AG09309 (cell line): ENCODE measurements around the gene STIM1.

Experiments used
- DNase-seq: peaks from one replicate; pipeline ENCODE4 v3.0.0-alpha.2; 2010; ENCODE audit warnings: low read depth
- H3K4me3 ChIP-seq: 2 replicates; pipeline ENCODE4 v1.5.1; 2011; ENCODE audit warnings: mild to moderate bottlenecking, low read depth, low read length, moderate library complexity; ENCODE audit not compliant: control insufficient read depth
- TF ChIP-seq, protein P1 (sequence below): IDR thresholded peaks from 2 replicates; pipeline ENCODE4 v1.5.1; 2011; ENCODE audit warnings: mild to moderate bottlenecking, low read depth, low read length, inconsistent platforms; ENCODE audit not compliant: insufficient read depth, control insufficient read depth; ENCODE audit errors: missing control alignments

The STIM1 gene

DNA sequence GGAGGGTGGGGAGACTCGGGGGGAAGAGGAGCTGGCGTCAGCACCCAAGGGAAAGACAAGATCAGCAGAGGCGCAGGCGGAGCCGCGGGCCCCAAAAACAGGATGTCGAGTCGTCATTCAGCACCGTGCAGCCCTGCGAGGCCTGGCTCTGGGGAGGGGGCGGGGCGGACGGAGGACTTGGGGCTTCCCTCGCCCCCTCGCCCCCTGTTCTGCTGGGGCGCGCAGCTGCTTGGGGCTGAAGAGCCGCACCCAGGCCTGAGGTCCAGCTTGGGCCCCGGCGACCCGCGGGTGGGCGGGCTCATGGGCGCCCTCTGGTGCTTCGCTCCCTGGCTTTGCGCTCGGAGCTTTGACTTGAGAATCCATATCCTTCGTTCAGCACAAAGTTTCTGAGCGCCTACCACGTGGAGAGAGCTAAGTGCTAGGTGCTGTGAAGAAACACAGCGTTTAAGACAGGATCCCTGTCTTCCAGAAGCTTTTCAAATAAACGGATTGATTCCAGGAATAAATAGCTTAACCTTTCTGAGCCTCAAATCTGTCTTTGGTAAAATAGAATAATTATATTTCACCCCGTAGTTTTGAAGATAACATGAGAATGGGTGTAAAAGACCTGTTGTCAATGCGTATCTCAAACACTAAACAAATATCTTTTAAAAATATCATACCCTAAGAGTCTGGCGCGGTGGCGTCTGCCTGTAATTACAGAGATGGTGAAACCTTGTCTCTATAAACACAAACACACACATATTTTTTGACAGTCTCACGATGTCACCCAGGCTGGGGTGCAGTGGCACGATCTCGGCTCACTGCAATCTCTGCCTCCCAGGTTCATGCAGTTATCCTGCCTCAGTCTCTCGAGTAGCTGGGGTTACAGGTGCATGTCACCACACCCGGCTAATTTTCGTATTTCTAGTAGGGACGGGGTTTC, 13.8 kb upstream of the STIM1 start:
- TF ChIP-seq, protein P1, sequence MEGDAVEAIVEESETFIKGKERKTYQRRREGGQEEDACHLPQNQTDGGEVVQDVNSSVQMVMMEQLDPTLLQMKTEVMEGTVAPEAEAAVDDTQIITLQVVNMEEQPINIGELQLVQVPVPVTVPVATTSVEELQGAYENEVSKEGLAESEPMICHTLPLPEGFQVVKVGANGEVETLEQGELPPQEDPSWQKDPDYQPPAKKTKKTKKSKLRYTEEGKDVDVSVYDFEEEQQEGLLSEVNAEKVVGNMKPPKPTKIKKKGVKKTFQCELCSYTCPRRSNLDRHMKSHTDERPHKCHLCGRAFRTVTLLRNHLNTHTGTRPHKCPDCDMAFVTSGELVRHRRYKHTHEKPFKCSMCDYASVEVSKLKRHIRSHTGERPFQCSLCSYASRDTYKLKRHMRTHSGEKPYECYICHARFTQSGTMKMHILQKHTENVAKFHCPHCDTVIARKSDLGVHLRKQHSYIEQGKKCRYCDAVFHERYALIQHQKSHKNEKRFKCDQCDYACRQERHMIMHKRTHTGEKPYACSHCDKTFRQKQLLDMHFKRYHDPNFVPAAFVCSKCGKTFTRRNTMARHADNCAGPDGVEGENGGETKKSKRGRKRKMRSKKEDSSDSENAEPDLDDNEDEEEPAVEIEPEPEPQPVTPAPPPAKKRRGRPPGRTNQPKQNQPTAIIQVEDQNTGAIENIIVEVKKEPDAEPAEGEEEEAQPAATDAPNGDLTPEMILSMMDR = peak; percentile 91
- H3K4me3 ChIP-seq = peak overlapping the region; percentile 80

DNA sequence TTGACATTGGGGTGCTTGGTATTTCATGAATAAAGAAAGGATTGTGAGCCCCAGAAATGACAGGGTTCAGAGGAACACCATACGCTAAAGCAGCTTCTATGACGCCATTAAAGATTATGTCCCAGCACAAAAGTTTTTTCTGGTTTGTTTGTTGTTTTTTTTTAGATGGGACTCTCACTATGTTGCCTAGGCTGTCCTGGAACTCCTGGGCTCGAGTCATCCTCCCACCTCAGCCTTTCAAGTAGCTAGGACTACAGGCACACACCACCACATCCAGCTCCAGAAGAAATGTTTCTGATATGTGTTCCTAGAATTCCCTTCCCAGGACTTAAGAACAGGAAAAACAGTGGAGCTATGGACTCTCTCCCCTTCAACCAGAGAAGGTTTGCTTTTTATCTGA, 12.1 kb upstream of the STIM1 start:
- no peak for DNase-seq
- H3K4me3 ChIP-seq = no peak overlapping the region
- TF ChIP-seq, protein P1 = no peak

More for the DNA sequence above, 13.8 kb upstream of the STIM1 start:
- peak; percentile 32 for DNase-seq

DNA sequence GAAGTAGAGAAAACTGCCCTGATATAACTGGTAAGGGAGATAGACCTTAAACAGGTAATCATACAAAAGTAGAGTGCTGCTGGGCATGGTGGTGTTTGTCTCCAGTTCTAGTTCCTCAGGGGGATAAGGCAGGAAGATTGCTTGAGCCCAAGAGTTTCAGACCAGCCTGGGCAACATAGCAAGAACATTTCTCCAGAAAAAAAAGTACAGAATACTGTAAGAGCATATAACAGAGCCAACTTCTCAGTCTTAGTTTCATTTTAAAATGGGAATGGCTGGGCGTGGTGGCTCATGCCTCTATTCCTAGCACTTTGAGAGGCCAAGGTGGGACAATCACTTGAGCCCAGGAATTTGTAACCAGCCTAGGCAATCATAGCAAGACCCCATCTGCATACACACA, 10.2 kb upstream of the STIM1 start:
- no peak for DNase-seq
- no peak overlapping the region for H3K4me3 ChIP-seq
- TF ChIP-seq, protein P1 = no peak

DNA sequence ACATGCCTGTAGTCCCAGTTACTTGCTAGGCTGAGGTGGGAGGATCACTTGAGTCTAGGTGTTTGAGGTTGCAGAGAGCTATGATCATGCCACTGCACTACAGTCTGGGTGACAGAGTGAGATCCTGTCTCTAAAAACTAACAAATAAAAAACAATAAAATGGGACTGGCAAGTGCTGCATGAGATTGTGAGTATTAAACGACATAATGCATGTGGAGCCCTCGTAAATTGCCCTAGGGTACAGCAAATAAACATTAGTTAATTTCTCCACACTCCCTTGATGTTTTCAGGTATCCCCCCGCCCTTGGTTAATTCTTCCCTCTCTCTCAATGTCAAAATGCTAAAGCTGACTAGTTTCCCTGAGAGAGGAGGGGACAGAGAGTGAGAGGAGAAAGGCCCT, 9.8 kb upstream of the STIM1 start:
- TF ChIP-seq, protein P1 = no peak
- no peak for DNase-seq
- H3K4me3 ChIP-seq = no peak overlapping the region

DNA sequence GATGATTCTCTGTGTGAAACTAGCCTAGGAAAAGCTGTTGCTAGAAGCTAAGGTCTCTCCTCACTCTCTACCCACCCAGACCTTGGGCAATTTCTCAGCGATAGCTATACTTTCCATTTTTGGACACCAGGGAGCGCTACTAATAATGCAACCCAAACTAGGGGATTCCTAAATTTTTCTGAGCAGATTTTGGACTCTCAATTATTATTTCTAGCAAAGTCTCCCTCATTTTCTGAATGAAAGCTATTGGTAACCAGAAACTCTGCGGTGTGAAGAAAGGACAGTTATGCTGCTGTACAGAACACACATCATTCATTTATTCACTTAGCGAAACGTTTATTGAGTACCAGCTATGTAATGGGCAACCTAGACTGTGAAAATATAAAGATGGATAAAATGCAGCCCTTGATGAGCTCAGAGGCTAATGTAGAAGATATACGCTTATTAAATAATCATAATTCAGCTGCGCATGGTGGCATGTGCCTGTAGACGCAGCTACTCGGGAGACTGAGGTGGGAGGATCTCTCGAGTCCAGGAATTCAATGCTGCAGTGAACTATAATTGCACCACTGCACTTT, 6.1 kb upstream of the STIM1 start:
- DNase-seq = no peak
- TF ChIP-seq, protein P1 = peak; percentile 68
- no peak overlapping the region for H3K4me3 ChIP-seq

DNA sequence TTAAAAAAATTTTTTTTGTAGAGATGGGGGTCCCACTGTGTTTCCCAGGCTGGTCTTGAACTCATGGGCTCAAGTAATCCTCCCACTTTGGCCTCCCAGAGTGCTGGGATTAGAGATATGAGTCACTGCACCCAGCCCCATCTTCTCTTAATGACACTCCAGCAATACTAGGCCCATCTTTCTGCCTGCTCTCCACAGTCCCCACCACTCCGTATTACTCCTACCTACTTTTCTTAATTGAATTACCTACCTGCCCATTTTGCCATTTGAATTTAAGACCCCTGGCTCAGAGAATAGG, 2.0 kb upstream of the STIM1 start:
- TF ChIP-seq, protein P1 = no peak
- DNase-seq = no peak
- H3K4me3 ChIP-seq = no peak overlapping the region
